Vagina (tissue), 2 donors: ENCODE results near the gene OR10G8. TPM values are rescaled to one million over a fixed set of nuclear protein-coding genes. Genes with fewer than 3 reads are reported as not detected.

Experiments used
- DNase-seq, 2 donors: peaks; one replicate each; pipeline ENCODE4 v3.0.0-alpha.2; 2017; ENCODE audit errors: extremely low spot score in 2 of 2
- H3K27ac ChIP-seq: fragments of 200-600 bp; sonication (generic); one replicate; pipeline ENCODE4 v1.5.1; 2019
- H3K27me3 ChIP-seq: fragments of 200-600 bp; sonication (generic); one replicate; pipeline ENCODE4 v1.5.1; 2019
- H3K36me3 ChIP-seq, 2 donors: fragments of 200-600 bp; sonication (generic); one replicate each; pipeline ENCODE4 v1.5.1; 2017 to 2019
- H3K4me1 ChIP-seq: fragments of 200-600 bp; sonication (generic); one replicate; pipeline ENCODE4 v1.5.1; 2019
- H3K4me3 ChIP-seq, 2 donors: fragments of 200-600 bp; sonication (generic); 1 replicate in 1 of 2; 2 replicates in 1 of 2; pipeline ENCODE4 v1.5.1; 2016 to 2019
- H3K9me3 ChIP-seq: fragments of 200-600 bp; sonication (generic); one replicate; pipeline ENCODE4 v1.5.1; 2019
- CTCF ChIP-seq, 3 experiments: fragments of 450-650 bp in 2 of 3; fragments of 200-600 bp in 1 of 3; sonication (generic) in 1 of 3; IDR thresholded peaks; one replicate each; pipeline ENCODE4 v1.5.1; 2017 to 2019; ENCODE audit warnings: antibody characterized with exemption in 3 of 3, mild to moderate bottlenecking in 2 of 3, moderate library complexity in 2 of 3
- POLR2A ChIP-seq, 2 donors: fragments of 450-650 bp; IDR thresholded peaks; one replicate each; pipeline ENCODE4 v1.6.1; 2017; ENCODE audit warnings: antibody characterized with exemption in 2 of 2, mild to moderate bottlenecking in 2 of 2, moderate library complexity in 2 of 2
- POLR2AphosphoS5 ChIP-seq, 2 donors: sonication (generic); formaldehyde crosslinking; IDR thresholded peaks; one replicate each; pipeline ENCODE4 v1.9.0; 2017; ENCODE audit warnings: antibody characterized with exemption in 2 of 2, mild to moderate bottlenecking in 2 of 2, low read depth in 1 of 2; ENCODE audit not compliant: insufficient read depth in 1 of 2
- intact Hi-C: fragments of 100-400 bp; cut with DNase I; formaldehyde crosslinking; loops from one replicate; pipeline ENCODE4 v1.15.1; 2023
- total RNA-seq: library from RNA; depleted of rRNA; stranded (reverse); fragments of >200 nt; gene quantifications from one replicate; pipeline ENCODE4 v1.2.3, GENCODE V29; 2016

Gene OR10G8
- total RNA-seq, 1 donor from 2014 or later = not detected

DNA sequence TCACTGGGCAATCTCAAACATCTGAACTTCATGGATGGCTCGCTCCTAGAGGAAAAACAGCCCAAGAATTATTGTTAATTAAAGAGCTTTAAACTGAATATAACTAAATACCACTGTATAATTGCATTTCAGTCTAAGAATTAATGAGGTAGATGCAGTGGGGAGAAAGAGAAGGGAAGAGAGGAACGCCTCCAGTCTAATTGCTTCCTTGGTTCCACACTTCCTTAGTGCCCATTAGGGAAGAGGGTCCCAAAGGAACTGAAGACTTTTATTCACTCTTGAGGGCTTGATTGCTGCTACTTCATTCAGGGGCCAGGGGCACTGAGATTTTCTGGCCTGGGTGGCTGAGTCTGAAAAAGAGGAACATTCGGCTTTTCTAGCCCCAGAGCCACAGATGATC lies 26.4 kb downstream of the OR10G8 start:
- no peaks in the 10 kb centered on the region for H3K36me3 ChIP-seq
- H3K4me1 ChIP-seq = no peaks in the 10 kb centered on the region
- intact Hi-C loops = no loop called here
- no peaks in the 10 kb centered on the region for H3K27me3 ChIP-seq
- H3K9me3 ChIP-seq = no peaks in the 10 kb centered on the region
- no peak overlapping the region for H3K27ac ChIP-seq
- H3K4me3 ChIP-seq = no peak overlapping the region
- TF ChIP-seq POLR2A (IDR thresholded peaks at IDR 0.05) (no peak), POLR2AphosphoS5 (IDR thresholded peaks at IDR 0.05; ENCODE audit: insufficient read depth in 1 of 2, low read depth in 1 of 2) (no peak), CTCF (IDR thresholded peaks at IDR 0.05) (no peak)
- no peak for DNase-seq

DNA sequence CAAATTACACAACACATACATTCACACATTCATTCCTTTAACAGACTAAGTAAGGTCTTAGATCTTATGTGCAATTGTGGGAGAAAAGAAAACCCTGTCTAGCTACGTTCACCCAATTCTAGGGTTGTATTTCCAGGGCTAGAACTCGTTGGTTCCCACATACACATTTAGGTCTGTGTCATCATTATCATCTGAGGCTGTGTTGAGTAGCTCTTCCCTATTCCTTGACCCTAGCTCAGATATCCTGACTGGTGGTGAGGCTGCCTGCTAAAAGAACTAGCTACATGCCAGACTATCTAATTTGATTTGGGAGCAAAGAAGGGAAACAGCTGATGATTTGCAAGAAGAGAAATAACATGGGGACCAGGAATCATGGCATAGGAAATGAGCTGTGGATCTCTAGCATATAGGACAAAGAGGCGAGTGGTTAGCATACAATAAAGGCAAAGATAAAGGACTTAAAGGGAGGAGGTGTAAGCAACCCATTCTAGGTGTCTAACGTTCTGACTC lies 42.1 kb downstream of the OR10G8 start:
- H3K9me3 ChIP-seq = no peaks in the 10 kb centered on the region
- H3K36me3 ChIP-seq = no peaks in the 10 kb centered on the region
- no peak for TF ChIP-seq POLR2AphosphoS5 (IDR thresholded peaks at IDR 0.05; ENCODE audit: insufficient read depth in 1 of 2, low read depth in 1 of 2)
- no peak for TF ChIP-seq POLR2A (IDR thresholded peaks at IDR 0.05)
- no peak for TF ChIP-seq CTCF (IDR thresholded peaks at IDR 0.05)
- DNase-seq = no peak
- no peak overlapping the region for H3K27ac ChIP-seq
- intact Hi-C loops = no loop called here
- H3K4me1 ChIP-seq = no peaks in the 10 kb centered on the region
- H3K27me3 ChIP-seq = peaks cover 3% of the 10 kb centered on the region
- H3K4me3 ChIP-seq = no peak overlapping the region

DNA sequence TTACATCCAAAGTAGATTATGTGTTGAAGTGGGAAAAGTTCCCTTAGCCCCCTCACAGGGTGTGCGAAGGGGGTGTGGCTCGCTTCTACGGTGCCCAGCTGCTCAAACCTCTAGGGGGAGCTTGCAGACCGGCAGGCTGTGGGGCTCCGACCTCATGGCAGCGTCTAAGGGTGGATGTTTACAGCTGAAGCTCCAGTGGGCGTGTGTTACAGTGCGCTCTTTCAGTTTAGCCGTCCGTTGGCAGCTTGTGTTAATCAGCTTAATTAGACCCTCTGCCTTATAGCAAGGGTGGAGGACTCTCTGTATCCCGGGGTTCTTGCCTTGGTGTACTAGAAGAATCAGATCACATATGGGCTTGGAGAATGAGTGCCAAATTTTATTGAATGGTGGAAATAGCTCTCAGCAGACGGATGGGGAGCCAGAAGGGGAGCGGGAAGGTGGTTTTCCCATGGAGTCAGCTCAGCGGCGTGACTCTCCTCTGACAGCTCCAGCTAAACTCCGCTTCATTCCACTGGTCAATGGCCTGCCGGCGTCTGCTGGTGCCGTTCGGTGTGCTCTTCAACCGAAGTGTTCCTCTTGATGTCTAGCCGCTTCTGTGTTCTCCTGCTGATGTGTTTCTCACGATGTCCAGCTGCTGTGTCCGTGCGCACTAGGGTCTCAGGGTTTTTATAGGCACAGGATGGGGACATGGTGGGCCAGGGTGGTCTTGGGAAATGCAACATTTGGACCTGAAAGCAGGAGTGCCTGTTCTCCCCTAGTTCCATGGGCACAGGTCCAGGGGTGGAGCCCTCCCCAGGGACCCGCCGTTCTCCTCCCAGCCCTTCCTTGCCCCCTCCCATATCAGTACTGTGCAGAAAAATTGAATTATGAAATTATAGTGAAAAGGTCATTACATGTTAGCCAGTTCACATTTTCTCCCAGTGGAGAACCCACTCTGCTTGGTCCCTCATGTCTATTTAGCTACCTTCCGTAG lies 43.1 kb downstream of the OR10G8 start:
- DNase-seq = no peak
- no peaks in the 10 kb centered on the region for H3K4me1 ChIP-seq
- intact Hi-C loops = no loop called here
- H3K36me3 ChIP-seq = no peaks in the 10 kb centered on the region
- peaks cover 3% of the 10 kb centered on the region for H3K27me3 ChIP-seq
- no peak overlapping the region for H3K27ac ChIP-seq
- no peak overlapping the region for H3K4me3 ChIP-seq
- no peaks in the 10 kb centered on the region for H3K9me3 ChIP-seq
- no peak for TF ChIP-seq CTCF (IDR thresholded peaks at IDR 0.05)
- TF ChIP-seq POLR2A (IDR thresholded peaks at IDR 0.05) = no peak
- no peak for TF ChIP-seq POLR2AphosphoS5 (IDR thresholded peaks at IDR 0.05; ENCODE audit: insufficient read depth in 1 of 2, low read depth in 1 of 2)

DNA sequence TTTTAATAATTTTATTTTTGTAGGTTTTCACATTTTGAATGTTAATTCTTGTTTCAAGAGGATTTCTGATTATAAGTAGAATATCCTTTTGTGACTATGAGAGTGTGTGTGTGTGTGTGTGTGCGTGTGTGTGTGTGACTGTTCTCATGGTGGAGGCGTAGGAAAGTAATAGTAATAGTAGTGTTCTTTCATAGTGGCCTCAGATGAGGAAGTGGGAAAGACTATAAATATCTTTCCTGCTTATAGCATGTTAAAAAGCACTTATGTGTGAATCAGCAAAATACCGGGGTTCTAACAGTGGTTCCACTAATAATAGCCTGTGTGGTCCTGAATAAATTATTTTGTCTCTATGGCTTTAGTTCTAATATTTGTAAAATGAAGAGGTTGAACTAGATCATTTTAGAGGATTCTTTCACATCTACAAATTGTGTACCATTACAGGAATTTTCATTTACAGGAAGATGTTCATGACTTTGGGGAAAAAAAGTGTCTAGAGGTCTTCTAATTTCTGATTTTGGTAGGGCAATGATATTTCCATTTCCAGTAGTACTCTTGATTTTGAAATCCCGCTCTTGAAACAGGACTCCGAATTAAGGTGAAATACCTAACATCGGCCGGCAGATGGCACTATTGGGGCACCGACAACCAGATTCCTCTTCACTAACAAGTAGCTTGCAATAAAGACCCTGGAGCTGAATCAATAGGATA lies 44.5 kb downstream of the OR10G8 start:
- Histone ChIP-seq H3K27ac (no peak overlapping the region), H3K4me3 (no peak overlapping the region), H3K9me3 (no peaks in the 10 kb centered on the region), H3K4me1 (peaks cover 3% of the 10 kb centered on the region), H3K36me3 (no peaks in the 10 kb centered on the region), H3K27me3 (peaks cover 3% of the 10 kb centered on the region)
- intact Hi-C loops = no loop called here
- DNase-seq = no peak
- no peak for TF ChIP-seq POLR2A (IDR thresholded peaks at IDR 0.05)
- no peak for TF ChIP-seq POLR2AphosphoS5 (IDR thresholded peaks at IDR 0.05; ENCODE audit: insufficient read depth in 1 of 2, low read depth in 1 of 2)
- TF ChIP-seq CTCF (IDR thresholded peaks at IDR 0.05) = peak in 1 of 3 experiments; percentile 39
